ENCODE measurements around the gene SLC25A25. TPM values are rescaled to one million over a fixed set of nuclear protein-coding genes. Genes with fewer than 3 reads are reported as not detected.
A peak's percentile ranks its signal among the peaks of the same experiment; 100 is the strongest.

Gene SLC25A25
- total and polyA plus RNA-seq, 9 of the 15 experiments (the other 6 are each of a cell fraction or from before 2014, with no cell fraction given) = 0.07 to 35.9 (median 23.2) TPM

GRCh38 chr9:128082151-128082550 lies 14.1 kb downstream of the SLC25A25 start (continued):
- TF ChIP-seq ZNF395 (CRISPR knock-in tag; IDR thresholded peaks at IDR 0.05) (peak; percentile 50; the same call in 1 of the 2 replicates), NELFE (IDR thresholded peaks at IDR 0.05; ENCODE audit: insufficient read depth, insufficient read length) (no peak), KLF10 (CRISPR knock-in tag; IDR thresholded peaks at IDR 0.05) (no peak), ZNF589 (CRISPR knock-in tag; IDR thresholded peaks at IDR 0.05; ENCODE audit: low read depth) (no peak), FOXM1 (IDR thresholded peaks at IDR 0.05; ENCODE audit: low read depth) (no peak), FOXM1 (CRISPR knock-in tag; IDR thresholded peaks at IDR 0.05; ENCODE audit: low read depth) (no peak), TARDBP (IDR thresholded peaks at IDR 0.05) (no peak), ZNF277 (CRISPR knock-in tag; IDR thresholded peaks at IDR 0.05; ENCODE audit: borderline replicate concordance) (no peak), XRCC4 (IDR thresholded peaks at IDR 0.05; ENCODE audit: extremely low read depth, insufficient read depth, insufficient read length) (no peak), RBFOX2 (IDR thresholded peaks at IDR 0.05; ENCODE audit: low read depth, low read length) (no peak), PRPF4 (IDR thresholded peaks at IDR 0.05; ENCODE audit: insufficient read depth, low read depth, low read length, poor library complexity, severe bottlenecking) (no peak), RBBP5 (IDR thresholded peaks at IDR 0.05; ENCODE audit: borderline replicate concordance, insufficient read depth, low read length, poor library complexity, severe bottlenecking) (no peak), KHSRP (IDR thresholded peaks at IDR 0.05) (no peak), ETV6 (IDR thresholded peaks at IDR 0.05; ENCODE audit: borderline replicate concordance in 1 of 2, low read depth in 2 of 2, low read length in 1 of 2) (no peak), ETV6 (CRISPR knock-in tag; IDR thresholded peaks at IDR 0.05; ENCODE audit: borderline replicate concordance) (no peak), DPF2 (IDR thresholded peaks at IDR 0.05) (peak; percentile 82), MYNN (IDR thresholded peaks at IDR 0.05) (peak; percentile 96), MYNN (CRISPR knock-in tag; IDR thresholded peaks at IDR 0.05) (no peak), MTA1 (IDR thresholded peaks at IDR 0.05; ENCODE audit: borderline replicate concordance) (no peak), ATF7 (IDR thresholded peaks at IDR 0.05) (0 out of 2 replicates have a peak, but pooled peaks have one; percentile 19), NR3C1 (CRISPR knock-in tag; IDR thresholded peaks at IDR 0.05) (no peak), POLR2AphosphoS2 (IDR thresholded peaks at IDR 0.05; ENCODE audit: low read length) (no peak), RFX7 (CRISPR knock-in tag; IDR thresholded peaks at IDR 0.05) (no peak), CBX3 (IDR thresholded peaks at IDR 0.05; ENCODE audit: borderline replicate concordance in 1 of 2, low read length in 2 of 2) (0 out of 3 replicates have a peak, but pooled peaks of 1 of the 2 experiments have one; percentile 18), SMARCA4 (IDR thresholded peaks at IDR 0.05) (peak; percentile 81), NBN (IDR thresholded peaks at IDR 0.05; ENCODE audit: low read depth) (peak; percentile 69; the same call in 1 of the 2 replicates), OTX1 (CRISPR knock-in tag; IDR thresholded peaks at IDR 0.05) (no peak)
- TF ChIP-seq, protein P1, sequence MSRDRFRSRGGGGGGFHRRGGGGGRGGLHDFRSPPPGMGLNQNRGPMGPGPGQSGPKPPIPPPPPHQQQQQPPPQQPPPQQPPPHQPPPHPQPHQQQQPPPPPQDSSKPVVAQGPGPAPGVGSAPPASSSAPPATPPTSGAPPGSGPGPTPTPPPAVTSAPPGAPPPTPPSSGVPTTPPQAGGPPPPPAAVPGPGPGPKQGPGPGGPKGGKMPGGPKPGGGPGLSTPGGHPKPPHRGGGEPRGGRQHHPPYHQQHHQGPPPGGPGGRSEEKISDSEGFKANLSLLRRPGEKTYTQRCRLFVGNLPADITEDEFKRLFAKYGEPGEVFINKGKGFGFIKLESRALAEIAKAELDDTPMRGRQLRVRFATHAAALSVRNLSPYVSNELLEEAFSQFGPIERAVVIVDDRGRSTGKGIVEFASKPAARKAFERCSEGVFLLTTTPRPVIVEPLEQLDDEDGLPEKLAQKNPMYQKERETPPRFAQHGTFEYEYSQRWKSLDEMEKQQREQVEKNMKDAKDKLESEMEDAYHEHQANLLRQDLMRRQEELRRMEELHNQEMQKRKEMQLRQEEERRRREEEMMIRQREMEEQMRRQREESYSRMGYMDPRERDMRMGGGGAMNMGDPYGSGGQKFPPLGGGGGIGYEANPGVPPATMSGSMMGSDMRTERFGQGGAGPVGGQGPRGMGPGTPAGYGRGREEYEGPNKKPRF (IDR thresholded peaks at IDR 0.05; ENCODE audit: low read depth, low read length) = no peak
